ENCODE data around the gene UQCC3.

Gene UQCC3

DNA sequence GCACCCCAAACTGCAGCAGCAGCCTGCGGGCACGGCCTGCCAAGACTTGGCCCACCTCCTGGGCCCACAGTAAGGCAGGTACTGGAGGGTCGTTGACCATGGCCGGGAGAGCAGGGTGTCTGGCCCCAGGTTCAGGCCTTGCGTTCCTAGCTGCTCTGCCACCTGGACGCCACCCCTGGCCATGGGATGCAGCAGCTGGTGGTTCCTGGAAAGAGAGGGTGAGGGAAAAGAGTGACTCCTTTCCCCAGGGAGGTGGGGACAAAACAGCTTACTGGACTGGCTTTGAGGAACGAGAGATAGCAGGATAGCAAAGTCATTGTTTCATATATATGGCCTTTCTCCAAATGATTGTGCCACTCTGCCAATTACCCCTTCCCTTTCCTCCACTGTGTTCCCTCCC is 33.9 kb downstream of the UQCC3 start:
- TF ChIP-seq, protein P1, sequence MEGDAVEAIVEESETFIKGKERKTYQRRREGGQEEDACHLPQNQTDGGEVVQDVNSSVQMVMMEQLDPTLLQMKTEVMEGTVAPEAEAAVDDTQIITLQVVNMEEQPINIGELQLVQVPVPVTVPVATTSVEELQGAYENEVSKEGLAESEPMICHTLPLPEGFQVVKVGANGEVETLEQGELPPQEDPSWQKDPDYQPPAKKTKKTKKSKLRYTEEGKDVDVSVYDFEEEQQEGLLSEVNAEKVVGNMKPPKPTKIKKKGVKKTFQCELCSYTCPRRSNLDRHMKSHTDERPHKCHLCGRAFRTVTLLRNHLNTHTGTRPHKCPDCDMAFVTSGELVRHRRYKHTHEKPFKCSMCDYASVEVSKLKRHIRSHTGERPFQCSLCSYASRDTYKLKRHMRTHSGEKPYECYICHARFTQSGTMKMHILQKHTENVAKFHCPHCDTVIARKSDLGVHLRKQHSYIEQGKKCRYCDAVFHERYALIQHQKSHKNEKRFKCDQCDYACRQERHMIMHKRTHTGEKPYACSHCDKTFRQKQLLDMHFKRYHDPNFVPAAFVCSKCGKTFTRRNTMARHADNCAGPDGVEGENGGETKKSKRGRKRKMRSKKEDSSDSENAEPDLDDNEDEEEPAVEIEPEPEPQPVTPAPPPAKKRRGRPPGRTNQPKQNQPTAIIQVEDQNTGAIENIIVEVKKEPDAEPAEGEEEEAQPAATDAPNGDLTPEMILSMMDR (IDR thresholded peaks at IDR 0.05): no peak
- TF ChIP-seq ZFX (IDR thresholded peaks at IDR 0.05; ENCODE audit: borderline replicate concordance): no peak
- H3K27ac ChIP-seq: peak overlapping the region; percentile 85

DNA sequence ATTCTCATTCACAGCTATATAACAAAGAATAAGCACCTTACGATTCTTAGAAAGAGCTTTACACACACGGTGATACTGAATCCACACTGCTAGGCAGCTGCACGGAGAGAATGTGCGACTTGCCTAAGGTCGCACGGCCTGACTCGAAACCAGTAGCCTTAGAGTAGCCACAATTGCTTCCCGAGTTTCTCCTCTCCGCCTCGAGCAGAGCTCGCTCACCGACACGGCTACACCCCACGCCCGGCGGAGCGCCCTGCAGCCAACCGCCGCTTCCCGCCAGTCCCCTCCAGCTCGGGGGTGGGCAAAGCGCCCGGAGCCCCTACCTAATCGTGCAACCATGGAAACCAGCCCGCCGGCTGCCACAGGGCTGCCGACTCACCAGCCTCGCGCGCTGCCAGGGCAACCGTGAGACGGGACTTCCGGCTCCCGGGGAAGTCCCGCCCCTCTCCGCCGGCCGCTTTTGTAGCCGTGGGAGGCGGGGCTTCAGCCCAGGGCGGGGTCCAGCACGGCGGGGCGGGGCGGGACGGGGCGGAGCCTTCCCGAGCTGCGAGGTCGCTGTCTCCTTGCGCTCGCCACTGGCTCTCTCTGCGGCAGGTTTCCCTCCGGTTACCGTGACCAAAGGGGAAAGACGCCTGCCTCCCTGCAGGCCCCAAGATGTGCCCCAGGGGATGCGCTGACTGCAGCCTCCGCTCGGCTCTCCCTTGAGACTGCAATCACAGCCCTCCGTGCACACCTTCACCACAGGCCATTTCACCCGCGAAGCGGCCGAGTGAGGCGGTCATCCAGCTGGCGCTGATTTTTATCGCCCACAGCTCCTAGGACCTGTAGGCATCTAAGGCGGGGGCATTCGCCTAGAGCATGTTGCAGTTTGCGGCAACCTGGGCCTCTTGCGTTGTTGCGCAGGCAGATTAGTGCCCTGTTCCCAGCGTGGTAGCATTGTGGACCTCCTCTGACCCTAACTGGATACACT is 34.7 kb downstream of the UQCC3 start:
- TF ChIP-seq ZFX (IDR thresholded peaks at IDR 0.05; ENCODE audit: borderline replicate concordance): no peak
- TF ChIP-seq, protein P1 (IDR thresholded peaks at IDR 0.05): 0 out of 2 replicates have a peak, but pooled peaks have one; percentile 3
- peak overlapping the region; percentile 85 for H3K27ac ChIP-seq

GRCh38 chr11:62706850-62707247 is 35.4 kb downstream of the UQCC3 start:
- H3K27ac ChIP-seq: peak overlapping the region; percentile 85
- no peak for TF ChIP-seq ZFX (IDR thresholded peaks at IDR 0.05; ENCODE audit: borderline replicate concordance)
- TF ChIP-seq, protein P1 (IDR thresholded peaks at IDR 0.05): no peak

DNA sequence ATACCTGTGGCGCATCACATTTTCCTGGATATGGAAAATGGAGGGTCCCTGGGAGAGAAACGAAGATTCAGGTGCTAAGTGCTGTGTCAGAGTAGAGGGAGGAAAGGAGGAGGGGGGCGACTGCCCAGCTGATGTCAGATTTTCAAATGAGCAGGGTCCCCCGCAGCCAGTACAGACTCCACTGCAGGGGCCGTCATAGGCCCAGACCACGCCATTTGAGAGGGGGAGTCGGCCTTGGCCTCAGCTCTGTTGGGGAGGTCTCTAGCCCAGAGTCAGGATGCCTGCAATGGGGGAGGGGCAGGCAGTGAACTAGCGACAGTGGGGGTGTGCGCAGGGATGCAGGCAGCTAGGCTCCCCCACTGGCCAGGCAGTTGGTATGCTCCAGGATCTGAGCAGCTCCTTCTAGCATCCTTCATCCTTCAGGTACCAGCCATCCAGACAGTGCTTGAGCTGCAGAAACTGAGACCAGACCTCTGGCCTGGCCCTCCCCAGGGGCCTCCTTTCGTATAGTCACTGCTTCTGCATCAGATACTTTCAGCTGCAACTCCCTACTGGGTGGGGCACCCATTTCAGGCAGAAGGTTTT is 35.9 kb downstream of the UQCC3 start, which contains the start of the genes BSCL2 and GNG3:
Gene BSCL2, minus strand, starts transcription at position 148 of the 585 bp plus-strand sequence. CDS start 229 bp downstream, outside the sequence.
Gene GNG3, plus strand, starts transcription at position 400 of the 585 bp plus-strand sequence. CDS start 620 bp downstream, outside the sequence.
- H3K27ac ChIP-seq: peak within 1 kb of the TSS; percentile 85
- no peak for TF ChIP-seq ZFX (IDR thresholded peaks at IDR 0.05; ENCODE audit: borderline replicate concordance)
- TF ChIP-seq, protein P1 (IDR thresholded peaks at IDR 0.05): no peak

DNA sequence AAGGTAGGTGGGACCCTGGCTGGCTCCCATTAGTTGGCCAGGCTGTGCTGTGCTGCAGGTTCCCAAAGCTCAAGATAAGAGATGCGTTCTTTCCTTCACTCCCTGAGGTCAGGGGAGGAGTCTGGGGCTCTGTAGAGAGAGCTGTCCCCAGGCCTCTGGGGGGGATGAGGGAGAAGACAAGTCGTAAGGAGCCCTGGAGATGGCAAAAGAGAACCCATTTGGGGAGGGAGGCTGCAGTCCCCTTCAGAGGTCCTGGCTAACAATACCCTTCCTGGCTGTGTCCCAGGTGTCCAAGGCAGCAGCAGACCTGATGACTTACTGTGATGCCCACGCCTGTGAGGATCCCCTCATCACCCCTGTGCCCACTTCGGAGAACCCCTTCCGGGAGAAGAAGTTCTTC is 36.9 kb downstream of the UQCC3 start:
- peak overlapping the region; percentile 85 for H3K27ac ChIP-seq

DNA sequence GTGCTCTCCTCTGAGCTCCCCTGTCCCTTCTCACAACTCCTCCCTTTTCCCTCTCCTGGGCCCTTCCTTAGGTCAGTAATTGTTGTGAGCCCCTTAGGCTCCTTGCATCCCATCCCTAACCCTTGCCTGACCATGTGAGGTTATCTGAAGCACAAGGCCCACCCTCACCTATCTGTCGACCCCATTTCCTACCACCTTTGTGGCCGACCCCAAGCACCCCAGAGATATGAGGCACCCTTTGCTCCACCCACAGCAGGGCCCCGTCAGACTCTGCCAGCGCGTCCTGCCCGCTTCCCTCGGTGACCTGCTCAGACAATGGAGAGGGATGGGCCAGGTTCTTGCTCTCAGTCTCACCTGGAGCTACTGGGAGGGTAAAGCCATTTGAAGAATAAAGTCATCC is 37.3 kb downstream of the UQCC3 start:
- peak overlapping the region; percentile 85 for H3K27ac ChIP-seq
- TF ChIP-seq, protein P1 (IDR thresholded peaks at IDR 0.05): no peak

More for the DNA sequence above, 36.9 kb downstream of the UQCC3 start:
- TF ChIP-seq ZFX (IDR thresholded peaks at IDR 0.05; ENCODE audit: borderline replicate concordance): no peak
- TF ChIP-seq, protein P1 (IDR thresholded peaks at IDR 0.05): no peak

Measured in 22Rv1 (cell line).